GM13976 (cell line): ENCODE results near the gene MAPK8IP3.

Experiments used
- DNase-seq: peaks from one replicate; pipeline ENCODE4 v3.0.0; 2012; ENCODE audit warnings: low spot score
- CTCF ChIP-seq: IDR thresholded peaks from 2 replicates; pipeline ENCODE4 v1.5.1; 2012; ENCODE audit warnings: borderline replicate concordance, mild to moderate bottlenecking; ENCODE audit not compliant: insufficient read depth; ENCODE audit errors: extremely low read depth, missing control alignments, control extremely low read depth
- in situ Hi-C: fragments of 300-500 bp; cut with MboI; formaldehyde crosslinking; loops from one replicate; pipeline ENCODE4 v1.12.0; 2022; ENCODE audit warnings: low sequenced_read_pairs, mixed read lengths, inconsistent platforms; ENCODE audit not compliant: unreplicated experiment

MAPK8IP3 gene

DNA sequence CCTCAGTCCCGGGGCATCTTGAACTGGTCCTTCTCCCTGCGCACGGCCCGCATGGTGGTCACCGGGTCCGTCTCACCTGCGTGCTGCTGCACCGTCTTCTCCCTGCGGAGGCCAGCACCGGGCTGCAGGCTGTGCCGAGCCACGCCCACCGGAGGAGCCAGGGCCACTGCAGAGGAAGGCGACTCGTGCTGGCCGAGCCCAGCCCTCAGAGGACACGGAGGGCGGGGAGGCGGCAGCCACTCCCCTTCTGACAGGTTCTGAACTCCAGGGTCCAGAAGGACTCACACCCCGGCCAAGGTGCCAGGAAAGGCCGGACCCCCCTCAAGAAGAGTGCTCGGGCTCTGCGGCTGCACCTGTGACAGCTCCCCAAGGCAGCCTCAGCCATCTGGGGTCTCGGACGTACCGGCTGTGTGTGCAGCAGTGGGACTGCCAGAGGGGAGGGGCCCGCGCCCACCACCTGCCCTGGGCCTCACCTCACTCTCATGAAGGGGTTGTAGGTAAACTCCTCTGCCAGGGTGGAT, 103.3 kb downstream of the MAPK8IP3 start:
- DNase-seq: no peak
- in situ Hi-C loops: no loop called here
- no peak for TF ChIP-seq CTCF

DNA sequence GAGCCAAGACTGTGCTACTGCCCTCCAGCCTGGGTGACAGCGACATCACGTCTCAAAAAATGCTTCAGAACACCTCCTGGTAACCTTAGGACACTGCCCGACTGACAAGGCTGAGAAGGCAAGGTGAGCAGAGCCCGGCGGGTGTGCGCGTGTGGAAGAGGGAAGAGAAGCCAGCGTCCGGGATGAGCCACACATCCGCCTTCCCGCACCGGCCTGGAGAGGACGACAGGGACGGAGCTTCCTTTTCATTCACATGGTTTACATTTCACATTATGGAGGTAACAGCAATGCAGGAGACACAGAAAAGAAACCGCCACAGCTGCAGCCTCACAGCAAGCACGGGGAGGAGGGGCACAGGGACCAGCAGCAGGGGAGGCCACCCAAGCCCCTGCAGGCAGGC, 104.1 kb downstream of the MAPK8IP3 start:
- in situ Hi-C loops: no loop called here
- TF ChIP-seq CTCF: no peak

DNA sequence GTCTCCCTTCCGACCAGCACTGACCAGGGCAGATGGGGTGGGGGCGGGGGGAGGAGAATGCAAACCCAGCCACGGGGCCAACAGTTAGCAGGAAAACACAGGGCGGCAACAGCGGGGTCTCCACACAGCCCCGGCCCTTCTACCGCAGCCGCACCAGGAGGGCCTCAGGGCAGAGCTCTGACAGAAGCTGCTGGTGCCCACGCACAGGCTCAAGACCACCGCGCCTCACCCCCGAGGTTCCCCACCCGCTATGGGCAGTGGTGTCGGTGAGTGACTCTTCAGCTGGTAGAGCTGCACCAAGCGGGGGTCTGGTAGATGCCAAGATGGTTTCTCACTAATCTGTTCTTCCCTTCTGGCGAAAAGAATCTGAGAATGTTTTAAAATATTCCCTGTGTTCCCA, 104.5 kb downstream of the MAPK8IP3 start:
- in situ Hi-C loops: no loop called here
- no peak for DNase-seq
- no peak for TF ChIP-seq CTCF

More for the DNA sequence above, 104.1 kb downstream of the MAPK8IP3 start:
- no peak for DNase-seq

DNA sequence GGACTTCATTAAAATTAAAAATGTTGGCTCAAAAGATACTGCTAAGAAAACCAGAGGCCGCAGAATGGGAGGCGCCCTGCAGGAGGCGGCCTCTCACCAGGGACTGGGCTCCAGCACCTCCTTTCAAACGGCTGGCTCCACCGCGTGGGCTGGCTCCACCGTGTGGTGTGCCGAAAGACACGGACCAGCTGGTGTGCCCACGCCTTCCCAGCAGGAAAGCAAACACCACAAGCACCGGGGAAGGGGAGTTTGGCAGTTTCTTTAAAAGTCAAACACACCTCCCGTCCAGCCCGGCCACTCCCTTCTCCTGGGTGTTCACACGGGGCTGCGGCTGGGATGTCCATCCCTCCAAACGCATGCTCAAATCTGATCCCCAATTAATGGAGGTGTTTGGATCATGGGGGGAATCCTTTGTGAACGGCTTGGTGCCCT, 106.8 kb downstream of the MAPK8IP3 start:
- in situ Hi-C loops: no loop called here
- peak; percentile 22 for TF ChIP-seq CTCF
- DNase-seq: peak; percentile 59

DNA sequence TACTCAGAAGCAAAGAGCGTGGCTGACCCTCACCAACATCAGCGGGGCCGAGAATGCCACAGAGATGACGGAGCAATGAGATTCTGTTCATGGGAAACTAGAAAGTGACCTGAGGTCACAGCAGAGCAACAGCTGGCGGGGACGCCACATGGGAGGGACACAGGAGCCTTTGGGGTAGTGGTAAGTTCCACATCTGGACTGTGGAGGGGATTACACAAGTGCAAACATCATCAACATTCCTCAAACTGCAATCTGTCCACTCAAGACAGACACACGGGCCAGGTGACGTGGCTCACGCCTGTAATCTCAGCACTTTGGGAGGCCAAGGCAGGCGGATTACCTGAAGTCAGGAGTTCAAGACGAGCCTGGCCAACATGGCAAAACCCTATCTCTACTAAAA, 109.5 kb downstream of the MAPK8IP3 start:
- DNase-seq: no peak
- in situ Hi-C loops: no loop called here
- TF ChIP-seq CTCF: no peak

DNA sequence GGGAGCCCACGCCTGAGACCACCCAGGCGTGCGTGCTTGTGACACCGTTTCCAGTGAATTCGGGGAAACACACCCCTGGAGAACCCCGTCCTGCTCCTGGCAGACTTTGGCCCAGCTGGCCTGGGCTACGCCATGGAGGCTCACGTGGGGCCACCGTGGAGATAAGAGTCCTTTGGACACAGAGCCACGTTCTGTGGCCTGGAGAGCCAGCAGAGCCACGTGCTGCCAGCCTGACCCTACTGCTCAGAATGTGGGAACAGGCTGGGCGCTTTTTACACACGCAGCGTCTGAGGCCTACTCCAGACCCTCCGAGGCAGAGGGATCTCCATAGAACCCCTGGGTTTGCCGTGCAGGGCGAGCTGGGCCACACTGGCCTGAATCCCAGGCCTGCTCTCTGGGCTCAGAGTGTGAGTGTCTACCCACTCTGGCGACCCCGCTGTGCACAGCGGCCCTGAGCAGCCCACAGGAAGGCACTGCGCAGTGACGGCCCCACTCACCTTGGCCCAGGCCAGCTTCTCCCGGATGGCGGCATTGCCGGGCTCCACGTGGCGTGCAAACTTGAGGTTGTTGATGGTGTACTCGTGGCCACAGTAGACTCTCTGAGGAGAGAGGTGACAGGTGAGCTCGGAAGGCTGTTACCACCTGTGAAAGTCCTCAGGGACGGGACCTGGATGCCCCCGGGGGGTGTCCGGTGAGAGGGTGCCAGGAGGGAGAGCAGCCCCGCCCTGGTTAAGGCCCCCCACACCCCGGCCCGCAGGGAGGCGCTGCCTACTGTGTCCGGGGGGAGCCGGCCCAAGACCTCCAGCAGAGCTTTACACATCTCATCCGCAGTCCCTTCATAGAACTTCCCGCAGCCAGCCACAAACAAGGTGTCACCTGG, 110.6 kb downstream of the MAPK8IP3 start:
- no peak for DNase-seq
- TF ChIP-seq CTCF: no peak
- in situ Hi-C loops: no loop called here
